Neural crest cell (in vitro differentiated cells): ENCODE results near the gene TGM1. TPM values are rescaled to one million over a fixed set of nuclear protein-coding genes. Genes with fewer than 3 reads are reported as not detected.
A peak's percentile ranks its signal among the peaks of the same experiment; 100 is the strongest.
"Not testable (repeated sequence)": the region's sequence is repeated elsewhere in the genome, so short reads cannot be mapped to it uniquely, and the experiment has no call there.

Source experiments
- DNase-seq: peaks from one replicate; pipeline ENCODE4 v3.0.0; 2021; ENCODE audit warnings: low read depth, mixed read lengths, low spot score
- H3K27ac Mint-ChIP-seq: one replicate; pipeline ENCODE4 v1.8.0; 2021; ENCODE audit warnings: mild to moderate bottlenecking, mixed read lengths; ENCODE audit not compliant: unreplicated experiment
- H3K27me3 Mint-ChIP-seq: 2 replicates; pipeline ENCODE4 v1.8.0; 2021; ENCODE audit warnings: low read depth, mild to moderate bottlenecking, mixed read lengths
- H3K36me3 Mint-ChIP-seq: 2 replicates; pipeline ENCODE4 v1.8.0; 2021; ENCODE audit warnings: low read depth, mild to moderate bottlenecking, mixed read lengths
- H3K4me1 Mint-ChIP-seq: 2 replicates; pipeline ENCODE4 v1.8.0; 2021; ENCODE audit warnings: mixed read lengths
- H3K4me3 Mint-ChIP-seq: one replicate; pipeline ENCODE4 v1.8.0; 2021; ENCODE audit warnings: mild to moderate bottlenecking, mixed read lengths
- H3K9me3 Mint-ChIP-seq: 2 replicates; pipeline ENCODE4 v1.8.0; 2021; ENCODE audit warnings: mixed read lengths
- total RNA-seq: library from RNA; stranded (reverse); gene quantifications from 2 replicates; pipeline ENCODE4 v1.2.1, GENCODE V29; 2021
- TF ChIP-seq, protein P1 (sequence below): fragments of 200-600 bp; sonication (generic); conservative IDR thresholded peaks from 2 replicates; pipeline ENCODE4 v1.5.0; 2021; ENCODE audit warnings: antibody characterized with exemption, mild to moderate bottlenecking

Gene TGM1
- total RNA-seq, 1 donor from 2014 or later: 4.5 TPM

DNA sequence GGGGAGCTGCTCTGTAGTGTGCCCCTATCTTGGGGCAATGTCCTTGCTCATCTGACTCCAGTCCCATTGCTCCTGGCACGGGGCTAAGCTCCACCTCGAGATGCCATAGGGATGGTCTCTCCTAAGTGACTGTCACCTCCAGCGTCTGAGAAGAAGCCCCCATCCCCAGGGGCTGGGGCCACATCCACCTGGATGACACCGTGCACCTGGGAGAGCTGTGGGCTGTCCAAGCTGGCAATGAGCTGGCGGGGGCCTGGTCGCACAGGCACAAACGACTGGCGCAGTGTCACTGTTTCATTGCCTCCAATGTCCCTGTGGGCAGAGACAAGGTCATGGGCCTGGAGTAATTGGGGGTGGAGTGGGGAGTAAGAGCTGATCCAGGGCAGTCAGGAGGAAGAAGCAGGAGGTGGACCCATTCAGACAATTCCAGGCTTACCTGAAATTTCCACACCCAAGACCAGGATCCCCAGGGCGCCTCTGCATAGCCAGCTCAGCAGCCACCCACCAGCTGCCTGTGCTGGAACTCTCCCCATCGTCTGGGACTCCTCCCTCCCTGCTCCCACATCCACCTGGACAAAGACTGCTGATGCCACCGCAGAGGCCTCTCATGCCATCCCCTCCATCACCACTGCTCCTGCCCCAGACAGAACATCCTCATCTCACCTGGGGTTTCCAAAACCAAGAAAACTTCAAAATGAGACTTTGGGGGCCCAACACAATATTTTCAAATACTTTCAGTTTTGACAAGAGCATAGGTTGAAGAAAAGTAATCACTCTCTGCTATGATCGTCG is 13.6 kb downstream of the TGM1 start:
- no peaks in the 10 kb centered on the region for H3K36me3 Mint-ChIP-seq
- H3K9me3 Mint-ChIP-seq: no peaks in the 10 kb centered on the region
- H3K27ac Mint-ChIP-seq: no peak overlapping the region
- TF ChIP-seq, protein P1, sequence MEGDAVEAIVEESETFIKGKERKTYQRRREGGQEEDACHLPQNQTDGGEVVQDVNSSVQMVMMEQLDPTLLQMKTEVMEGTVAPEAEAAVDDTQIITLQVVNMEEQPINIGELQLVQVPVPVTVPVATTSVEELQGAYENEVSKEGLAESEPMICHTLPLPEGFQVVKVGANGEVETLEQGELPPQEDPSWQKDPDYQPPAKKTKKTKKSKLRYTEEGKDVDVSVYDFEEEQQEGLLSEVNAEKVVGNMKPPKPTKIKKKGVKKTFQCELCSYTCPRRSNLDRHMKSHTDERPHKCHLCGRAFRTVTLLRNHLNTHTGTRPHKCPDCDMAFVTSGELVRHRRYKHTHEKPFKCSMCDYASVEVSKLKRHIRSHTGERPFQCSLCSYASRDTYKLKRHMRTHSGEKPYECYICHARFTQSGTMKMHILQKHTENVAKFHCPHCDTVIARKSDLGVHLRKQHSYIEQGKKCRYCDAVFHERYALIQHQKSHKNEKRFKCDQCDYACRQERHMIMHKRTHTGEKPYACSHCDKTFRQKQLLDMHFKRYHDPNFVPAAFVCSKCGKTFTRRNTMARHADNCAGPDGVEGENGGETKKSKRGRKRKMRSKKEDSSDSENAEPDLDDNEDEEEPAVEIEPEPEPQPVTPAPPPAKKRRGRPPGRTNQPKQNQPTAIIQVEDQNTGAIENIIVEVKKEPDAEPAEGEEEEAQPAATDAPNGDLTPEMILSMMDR: no peak
- peaks cover 4% of the 10 kb centered on the region for H3K4me1 Mint-ChIP-seq
- no peak for DNase-seq
- no peak overlapping the region for H3K4me3 Mint-ChIP-seq
- H3K27me3 Mint-ChIP-seq: peaks cover 2% of the 10 kb centered on the region

DNA sequence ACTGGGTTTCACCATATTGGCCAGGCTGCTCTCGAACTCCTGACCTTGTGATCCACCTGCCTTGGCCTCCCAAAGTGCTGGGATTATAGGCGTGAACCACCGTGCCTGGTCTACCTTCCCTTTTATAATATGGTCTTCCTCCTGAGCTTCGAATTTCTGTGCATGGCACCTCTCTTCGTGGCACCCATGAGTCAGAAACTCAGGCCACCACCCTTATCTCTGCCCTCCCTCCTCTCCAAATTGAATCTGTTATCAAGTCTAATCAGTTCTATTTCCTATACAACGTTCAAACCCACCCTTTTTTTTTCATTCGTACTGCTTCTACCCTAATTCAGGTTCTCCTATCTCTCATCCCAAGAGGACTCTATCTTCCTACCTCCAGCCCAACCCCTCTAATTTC is 15.6 kb downstream of the TGM1 start:
- no peaks in the 10 kb centered on the region for H3K36me3 Mint-ChIP-seq
- H3K27me3 Mint-ChIP-seq: peaks cover 2% of the 10 kb centered on the region
- peak overlapping the region; percentile 25 for H3K4me3 Mint-ChIP-seq
- peaks cover 20% of the 10 kb centered on the region for H3K4me1 Mint-ChIP-seq
- no peaks in the 10 kb centered on the region for H3K9me3 Mint-ChIP-seq
- no peak overlapping the region for H3K27ac Mint-ChIP-seq
- TF ChIP-seq, protein P1: no peak
- no peak for DNase-seq

DNA sequence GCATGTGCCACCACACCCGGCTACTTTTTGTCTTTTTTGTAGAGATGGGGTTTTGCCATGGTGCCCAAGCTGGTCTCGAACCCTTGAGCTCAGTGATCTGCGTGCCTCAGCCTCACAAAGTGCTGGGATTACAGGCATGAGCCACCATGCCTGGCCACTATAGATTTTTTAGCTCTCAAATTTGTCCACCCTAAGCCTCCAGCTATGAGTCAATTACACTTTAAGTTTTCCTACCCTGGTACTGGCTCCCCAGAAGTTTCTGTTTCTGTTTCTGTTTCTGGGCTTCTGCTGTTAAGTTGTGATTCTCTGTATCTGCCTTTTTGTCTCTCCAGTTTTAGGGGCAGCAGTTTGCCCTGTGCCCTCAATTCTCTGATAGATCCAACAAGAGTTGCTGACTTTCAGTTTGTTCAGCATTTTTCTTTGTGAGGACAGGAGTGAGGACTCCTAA is 16.2 kb downstream of the TGM1 start:
- Mint-ChIP-seq H3K27ac (no peak overlapping the region), H3K4me3 (no peak overlapping the region), H3K4me1 (peaks cover 21% of the 10 kb centered on the region), H3K9me3 (no peaks in the 10 kb centered on the region), H3K36me3 (no peaks in the 10 kb centered on the region), H3K27me3 (peaks cover 2% of the 10 kb centered on the region)
- DNase-seq: no peak
- TF ChIP-seq, protein P1: no peak

DNA sequence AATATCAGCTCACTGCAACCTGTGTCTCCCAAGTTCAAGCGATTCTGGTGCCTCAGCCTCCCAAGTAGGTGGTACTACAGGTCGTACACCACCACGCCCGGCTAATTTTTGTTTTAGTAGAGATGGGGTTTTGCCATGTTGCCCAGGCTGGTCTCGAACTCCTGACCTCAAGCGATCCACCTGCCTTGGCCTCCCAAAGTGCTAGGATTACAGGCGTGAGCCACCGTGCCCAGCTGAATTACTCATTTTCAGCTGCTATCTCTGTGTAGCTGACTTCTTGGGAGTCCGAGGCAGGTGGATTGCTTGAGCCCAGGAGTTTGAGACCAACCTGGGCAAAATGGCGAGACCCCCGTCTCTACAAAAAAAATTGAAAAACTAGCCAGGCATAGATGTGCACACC is 17.6 kb downstream of the TGM1 start:
- H3K4me1 Mint-ChIP-seq: peaks cover 25% of the 10 kb centered on the region
- H3K27ac Mint-ChIP-seq, H3K27me3 Mint-ChIP-seq, H3K9me3 Mint-ChIP-seq, DNase-seq, H3K4me3 Mint-ChIP-seq, H3K36me3 Mint-ChIP-seq: not testable (repeated sequence)

DNA sequence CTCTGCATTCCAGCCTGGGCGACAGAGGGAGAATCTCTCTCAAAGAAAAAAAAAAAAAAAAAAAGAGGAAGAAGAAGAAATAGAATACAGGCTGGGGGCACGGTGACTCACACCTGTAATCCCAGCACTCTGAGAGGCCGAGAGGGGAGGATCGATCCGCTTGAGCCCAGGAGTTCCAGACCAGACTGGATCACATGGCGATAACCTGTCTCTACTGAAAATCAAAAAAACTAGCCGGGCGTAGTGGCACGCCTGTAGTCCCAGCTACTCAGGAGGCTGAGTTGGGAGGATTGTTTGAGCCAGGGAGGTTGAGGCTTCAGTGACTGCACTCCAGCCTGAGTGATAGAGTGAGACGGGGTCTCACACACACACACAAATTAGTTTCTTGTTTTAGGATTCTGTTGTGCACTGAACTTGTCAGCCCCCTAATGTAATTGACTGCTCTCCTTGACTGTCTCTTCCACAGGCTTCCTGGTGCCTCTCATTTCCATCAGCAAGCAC is 19.6 kb downstream of the TGM1 start:
- no peak for DNase-seq
- Mint-ChIP-seq H3K27ac (peak overlapping the region; percentile 99), H3K36me3 (no peaks in the 10 kb centered on the region), H3K4me3 (peak overlapping the region; percentile 94), H3K4me1 (peaks cover 31% of the 10 kb centered on the region), H3K9me3 (no peaks in the 10 kb centered on the region), H3K27me3 (peaks cover 2% of the 10 kb centered on the region)
- TF ChIP-seq, protein P1: no peak

DNA sequence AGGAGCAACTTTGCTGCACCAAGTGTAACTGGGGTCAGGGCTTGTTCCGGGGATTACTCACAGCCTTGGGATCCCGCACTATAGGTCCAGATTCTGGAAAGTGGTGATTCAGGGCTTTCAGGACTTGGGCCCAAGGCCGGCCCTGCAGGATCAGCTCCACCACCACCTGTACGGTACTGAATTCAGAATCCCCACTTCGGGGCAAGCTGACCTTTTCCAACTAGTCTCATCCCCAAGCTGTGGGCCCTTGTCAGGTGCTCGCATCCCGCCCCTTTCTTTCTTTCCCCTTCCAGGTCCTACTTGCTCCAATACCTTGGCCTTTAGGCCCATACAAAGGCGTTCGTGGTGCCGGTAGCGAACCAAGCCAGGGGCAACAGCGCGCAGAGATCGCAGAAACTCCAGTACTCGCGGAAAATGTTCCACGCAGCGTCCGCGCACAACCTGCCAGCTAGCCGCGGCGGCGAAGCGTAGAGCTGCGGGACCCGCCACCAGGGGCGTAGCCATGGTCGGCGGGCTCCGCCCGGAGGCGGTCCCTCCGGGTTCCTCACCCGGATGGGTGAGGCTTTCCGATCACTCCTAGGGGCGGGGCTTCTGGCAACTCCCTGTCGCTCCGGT is 21.0 kb downstream of the TGM1 start:
- peaks cover 2% of the 10 kb centered on the region for H3K27me3 Mint-ChIP-seq
- peaks cover 9% of the 10 kb centered on the region for H3K36me3 Mint-ChIP-seq
- H3K9me3 Mint-ChIP-seq: no peaks in the 10 kb centered on the region
- H3K4me1 Mint-ChIP-seq: peaks cover 31% of the 10 kb centered on the region
- TF ChIP-seq, protein P1: peak; percentile 63
- peak overlapping the region; percentile 99 for H3K27ac Mint-ChIP-seq
- H3K4me3 Mint-ChIP-seq: peak overlapping the region; percentile 94
- DNase-seq: peak; percentile 88
